Activated naive CD4-positive, alpha-beta T cell treated with anti-CD3 and anti-CD28 coated beads, Interleukin-2, amount 50 U/mL, for 16 hours (primary cell): ENCODE results near the gene PDK3.
A peak's percentile ranks its signal among the peaks of the same experiment; 100 is the strongest.

Source experiments
- DNase-seq: peaks from one replicate; pipeline ENCODE4 v3.0.0-alpha.2; 2020

The PDK3 gene

DNA sequence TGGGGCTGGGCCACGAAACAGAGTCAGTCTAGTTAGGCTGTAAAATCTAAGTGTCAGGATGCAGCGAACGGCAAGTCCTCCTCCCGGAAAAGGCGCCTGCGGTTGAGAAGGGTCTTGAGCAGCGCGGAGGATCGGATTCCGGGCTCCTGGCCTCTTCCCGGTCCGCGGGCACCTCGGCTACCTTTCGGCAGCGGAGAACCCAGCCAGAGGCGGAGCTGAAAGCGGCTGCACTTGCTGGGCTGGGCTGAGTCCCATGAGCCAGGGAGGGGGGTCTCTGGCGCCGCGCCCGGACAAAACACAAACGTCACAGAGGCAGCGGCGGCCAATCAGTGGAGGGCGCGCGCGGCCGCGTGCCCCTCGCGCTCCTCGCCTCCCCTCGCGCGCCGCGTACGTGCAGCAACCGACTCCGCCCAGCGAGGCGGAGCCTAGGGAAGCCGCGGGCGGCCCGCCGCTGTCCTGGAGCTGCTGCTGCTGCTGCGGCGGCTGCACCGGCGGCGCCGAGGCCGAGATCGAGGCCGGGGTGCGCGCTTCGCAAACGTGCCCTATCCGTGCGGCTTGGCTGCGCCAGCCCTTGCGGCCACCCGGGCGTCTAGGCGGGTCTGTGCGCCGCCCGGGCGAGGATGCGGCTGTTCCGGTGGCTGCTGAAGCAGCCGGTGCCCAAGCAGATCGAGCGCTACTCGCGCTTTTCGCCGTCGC lies at the start of gene PDK3:
Gene PDK3, plus strand, starts transcription at position 451 of the 696 bp plus-strand sequence. Its CDS starts 170 bp downstream, at position 621.
- DNase-seq = peak; percentile 86

DNA sequence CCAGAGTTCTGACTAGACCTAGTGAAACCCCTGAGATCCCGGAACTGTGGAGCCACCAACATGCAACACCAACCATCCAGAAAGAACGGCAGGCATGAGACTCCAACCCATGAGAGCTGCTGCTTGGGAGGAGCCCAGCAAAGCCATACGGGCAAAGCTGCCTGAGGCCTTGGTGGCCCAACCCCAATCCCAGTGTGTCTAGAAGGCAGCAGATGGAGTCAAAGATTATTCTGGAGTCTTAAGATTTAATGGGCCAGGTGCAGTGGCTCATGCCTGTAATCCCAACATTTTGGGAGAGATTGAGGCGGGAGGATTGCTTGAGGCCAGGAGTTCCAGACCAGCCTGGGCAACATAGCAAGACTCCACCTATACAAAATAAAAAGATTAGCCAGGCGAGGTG lies 49.2 kb upstream of the PDK3 start:
- no peak for DNase-seq

DNA sequence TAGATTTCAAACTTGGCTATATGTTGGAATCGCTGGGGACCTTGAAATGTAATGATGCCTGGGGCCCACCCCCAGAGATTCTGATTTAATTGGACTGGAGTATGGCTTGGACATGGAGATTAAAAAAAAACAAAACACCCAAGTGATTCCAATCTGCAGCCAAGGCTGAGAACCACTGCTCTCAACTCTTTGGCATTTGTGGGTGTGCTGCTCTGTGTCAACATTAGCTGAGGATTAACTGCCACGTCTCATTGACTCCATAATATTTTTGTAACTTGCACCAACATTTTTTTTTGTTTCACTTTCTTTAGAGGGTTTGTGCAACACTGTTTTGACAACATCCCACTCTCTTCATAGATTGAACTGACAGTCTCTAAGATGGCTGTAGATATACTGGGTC lies 41.1 kb upstream of the PDK3 start:
- no peak for DNase-seq

DNA sequence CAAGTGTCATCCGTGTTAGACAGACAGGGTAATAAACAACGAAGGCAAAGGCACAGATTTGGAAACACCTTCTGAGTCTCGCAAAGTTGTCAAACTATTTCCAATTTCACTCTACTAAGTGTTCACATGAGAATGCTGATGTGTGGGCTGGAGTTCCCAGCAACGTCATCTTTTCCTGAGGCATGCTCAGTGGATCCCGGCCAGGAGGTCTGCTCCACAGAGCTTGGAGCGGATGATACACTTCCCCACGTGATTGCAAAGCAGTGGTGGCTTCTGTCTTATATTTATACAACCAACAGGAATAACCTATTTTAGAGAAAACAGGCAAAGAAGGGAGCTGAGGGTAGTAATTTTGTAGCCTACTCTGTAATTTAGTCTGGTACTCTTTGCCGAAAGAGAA lies 40.1 kb upstream of the PDK3 start:
- no peak for DNase-seq

DNA sequence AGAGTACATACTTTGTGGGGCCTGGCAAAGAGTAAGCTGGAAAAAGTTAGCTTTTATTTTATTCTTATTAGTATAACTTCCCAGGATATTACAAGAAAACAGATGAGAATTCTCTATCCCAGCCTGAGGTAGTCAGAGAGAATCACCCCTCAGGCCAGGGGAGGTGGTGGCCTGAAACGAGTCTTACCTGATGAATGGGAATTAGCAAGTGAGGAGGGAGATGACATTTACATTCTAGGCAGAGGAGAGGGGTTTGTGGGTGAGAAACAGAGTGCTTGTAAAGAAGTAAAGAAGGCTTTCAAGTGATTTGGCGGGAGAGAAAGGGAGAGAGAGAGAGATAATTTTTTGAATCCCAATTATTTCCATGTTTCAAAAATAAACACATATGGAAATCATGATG lies 39.3 kb upstream of the PDK3 start:
- DNase-seq = no peak

DNA sequence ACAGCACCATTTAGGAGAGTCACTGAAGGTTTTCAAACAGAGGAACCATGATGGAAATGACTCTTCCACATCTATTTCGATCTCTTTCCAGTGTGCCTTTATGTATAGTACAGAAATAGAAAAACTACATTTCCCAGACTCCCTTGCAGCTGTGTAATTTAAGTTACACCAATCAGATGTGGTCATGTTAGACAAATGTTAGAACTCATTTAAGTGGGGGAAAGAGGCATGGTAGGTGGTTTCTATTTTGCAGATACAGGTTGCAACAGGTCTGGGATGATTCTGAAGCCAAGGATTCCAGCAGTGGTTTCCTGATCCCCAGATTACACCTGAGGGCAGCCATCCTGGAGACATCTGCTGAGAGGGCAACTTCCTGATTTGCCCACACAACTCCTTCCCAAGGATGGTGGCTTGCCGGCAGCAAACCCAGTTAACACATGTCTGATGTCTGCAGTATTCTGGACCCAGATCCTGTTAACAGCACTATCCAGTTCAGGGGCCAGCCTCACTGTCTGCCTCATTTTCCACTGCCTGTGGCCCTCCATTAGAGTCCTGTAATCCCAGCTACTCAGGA lies 38.7 kb upstream of the PDK3 start:
- DNase-seq = no peak

DNA sequence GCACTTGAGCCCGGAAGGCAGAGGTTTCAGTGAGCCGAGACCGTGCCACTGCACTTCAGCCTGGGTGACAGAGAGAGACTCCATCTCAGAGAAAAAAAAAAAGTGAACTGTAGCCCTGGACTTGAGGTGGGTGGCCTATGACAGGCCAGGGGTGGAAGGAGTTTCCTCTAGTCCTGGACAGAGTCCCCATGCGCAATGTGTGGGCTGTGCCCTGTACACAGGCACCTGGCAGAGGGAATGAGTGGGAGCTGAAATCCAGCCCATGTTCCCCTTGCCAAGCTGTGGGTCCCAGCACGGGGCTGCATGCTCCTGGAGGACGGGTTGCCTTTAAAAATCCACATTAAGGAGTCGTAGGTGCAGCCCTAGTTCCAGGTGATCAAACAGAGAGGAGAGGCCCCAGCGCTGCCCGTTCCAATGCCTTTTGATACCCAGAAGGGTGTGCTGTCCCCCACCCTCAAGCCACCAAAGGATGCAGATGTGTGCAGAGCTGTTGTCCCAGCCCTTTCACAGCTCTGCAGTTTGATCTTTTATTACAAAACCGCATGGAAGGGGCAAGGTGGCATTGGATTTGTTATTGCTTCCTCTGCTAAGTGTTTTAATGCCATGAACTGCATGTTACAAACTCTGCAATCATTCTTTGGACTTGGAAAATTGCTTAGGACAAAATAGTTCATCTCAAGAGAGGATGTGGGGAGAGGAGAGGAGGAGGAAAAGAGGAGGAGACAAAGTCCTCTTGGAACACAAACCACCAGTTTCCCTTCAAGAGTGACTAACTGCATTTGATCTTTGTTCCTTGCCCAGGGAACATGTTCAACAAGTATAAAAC lies 38.0 kb upstream of the PDK3 start:
- DNase-seq = no peak

DNA sequence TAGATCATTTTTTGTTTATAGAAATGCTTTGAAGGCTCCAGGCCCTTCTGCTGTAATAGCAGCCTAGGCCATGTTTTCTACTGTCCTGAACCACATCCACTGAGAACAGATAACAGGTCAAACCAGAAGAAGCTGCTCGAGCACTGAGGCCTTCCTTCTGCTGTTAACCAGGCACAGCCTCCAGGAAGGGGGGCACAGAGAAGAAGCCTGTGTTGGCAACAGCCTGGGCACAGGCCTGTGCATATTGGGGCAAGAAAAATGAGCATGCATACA lies 37.4 kb upstream of the PDK3 start:
- no peak for DNase-seq

DNA sequence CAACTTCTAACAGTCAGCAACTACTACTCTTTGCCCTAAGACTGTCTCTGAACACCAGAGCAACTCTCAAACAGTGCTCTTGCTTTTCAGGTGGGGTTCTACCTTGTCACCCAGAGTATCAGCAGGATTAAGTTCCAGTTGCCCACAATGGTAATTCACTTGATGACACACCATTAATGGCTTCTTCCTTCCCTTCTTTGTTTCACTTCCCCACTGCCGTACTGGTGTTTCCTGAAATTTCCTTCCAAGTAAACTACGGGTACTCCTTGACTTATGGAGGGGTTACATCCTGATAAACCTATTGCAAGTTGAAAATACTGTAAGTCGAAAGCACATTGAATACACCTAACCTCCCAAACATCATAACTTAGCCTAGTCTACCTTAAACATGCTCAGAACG lies 36.6 kb upstream of the PDK3 start:
- no peak for DNase-seq

DNA sequence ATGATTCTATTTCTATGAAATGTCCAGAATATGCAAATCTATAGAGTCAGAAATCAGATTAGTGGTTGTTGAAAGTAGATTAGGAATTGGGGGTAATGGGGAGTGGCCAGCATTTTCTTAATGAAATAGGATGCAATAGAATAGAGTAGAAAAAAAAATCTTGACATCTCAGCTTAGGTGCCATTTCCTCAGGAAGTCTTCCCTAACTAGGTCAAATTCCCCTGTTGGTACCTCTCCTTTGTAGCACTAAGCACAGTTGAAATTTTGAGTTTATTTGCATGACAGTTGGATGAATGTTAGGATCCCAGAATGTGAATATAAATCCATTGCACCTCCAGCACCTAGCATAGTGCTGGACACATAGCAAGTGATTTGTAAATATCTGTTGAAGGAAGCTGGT lies 30.0 kb upstream of the PDK3 start:
- DNase-seq = no peak

DNA sequence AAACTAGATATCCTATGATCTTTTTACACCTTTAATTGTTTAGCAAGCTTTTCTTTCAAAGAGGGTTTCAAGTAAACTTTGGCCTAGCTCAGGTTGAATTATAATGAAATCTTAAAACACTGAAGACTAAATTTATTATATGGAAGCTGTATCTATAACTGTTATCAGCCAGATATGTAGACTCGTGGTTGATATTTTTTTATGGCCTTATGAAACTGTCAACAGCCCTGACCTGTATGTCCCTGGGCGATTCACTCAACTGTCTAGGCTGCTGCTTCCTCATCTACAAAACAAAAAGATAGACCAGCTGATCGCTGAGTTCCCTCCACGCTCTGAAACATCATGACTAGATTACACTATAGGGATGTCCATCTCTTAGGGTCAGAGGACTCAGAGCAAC lies 21.2 kb upstream of the PDK3 start:
- DNase-seq = no peak

DNA sequence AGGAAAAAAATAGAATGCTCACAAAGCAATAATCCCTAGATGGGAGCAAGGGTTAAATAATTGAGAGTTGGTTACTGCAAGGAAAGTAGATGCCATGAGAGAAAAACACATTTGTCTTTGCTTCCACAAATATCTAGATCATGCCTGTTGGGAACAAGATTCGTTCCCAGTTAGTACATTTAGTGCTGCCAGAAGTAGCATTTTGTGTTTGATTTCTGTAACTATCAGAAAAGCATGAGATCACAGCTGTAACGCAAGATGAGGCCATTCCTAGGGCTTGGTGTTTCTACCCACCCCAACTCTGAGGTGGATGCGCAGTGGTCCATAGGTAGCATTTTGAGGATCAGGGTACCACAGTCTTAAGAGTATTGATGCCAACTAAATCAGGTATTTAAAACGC lies 20.4 kb upstream of the PDK3 start:
- no peak for DNase-seq

DNA sequence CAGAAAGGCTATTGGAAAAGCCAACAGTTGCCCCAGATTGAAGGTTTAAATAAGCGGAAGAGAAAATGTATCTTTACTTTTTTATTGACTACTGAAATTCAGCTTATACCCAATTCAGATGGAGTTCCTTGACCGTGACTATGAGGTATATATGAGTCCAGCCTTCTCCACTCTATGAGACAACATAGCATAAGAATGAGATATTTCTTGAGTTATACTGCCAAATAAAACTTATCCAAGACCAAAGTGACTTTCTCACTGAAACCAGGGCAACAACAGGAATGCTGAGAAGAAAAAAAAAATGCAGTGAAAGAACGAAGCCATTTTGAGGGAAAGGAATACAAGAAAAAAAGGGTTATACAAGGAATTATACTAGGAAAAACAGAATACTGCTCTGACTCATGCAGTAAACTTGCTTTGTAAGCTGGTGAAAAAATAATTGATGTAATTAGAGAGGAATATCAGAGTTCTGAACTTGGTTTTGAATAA lies 16.3 kb upstream of the PDK3 start:
- DNase-seq = no peak

DNA sequence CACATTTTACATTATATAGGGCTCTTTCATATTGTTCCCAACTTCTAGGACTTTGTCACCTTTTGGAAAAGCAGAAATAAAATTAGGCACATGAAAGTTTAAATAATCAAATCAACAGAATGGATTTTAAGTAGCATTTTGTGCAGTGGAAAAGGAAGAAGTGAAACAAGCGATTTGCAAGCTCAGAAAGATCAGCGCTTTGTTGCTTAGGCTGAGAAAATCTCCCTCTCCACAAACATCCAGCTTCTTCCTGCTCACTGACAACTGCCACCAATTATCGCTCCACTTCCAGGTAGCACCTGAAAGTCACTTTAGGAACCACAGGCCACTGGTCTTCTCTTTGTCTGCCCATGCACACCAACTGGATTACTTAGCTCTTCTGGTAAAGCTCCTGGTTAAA lies 2.0 kb upstream of the PDK3 start:
- no peak for DNase-seq

DNA sequence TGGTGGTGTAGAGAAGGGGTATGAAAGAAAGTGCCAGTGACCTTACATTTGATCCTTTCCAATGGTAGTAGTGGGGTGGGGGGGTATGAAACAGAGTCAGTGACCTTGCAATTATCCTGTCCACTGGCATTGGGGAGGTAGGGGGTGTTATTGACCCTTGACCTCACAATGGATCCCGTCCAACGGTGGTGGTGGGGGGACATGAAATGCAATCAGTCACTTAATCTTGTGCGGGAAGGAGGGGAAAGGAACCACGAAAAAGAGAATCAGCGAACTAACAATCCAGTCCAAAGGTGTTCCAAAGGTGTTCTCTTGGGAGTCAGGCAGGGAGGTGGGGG lies 619 bp upstream of the PDK3 start:
- no peak for DNase-seq

DNA sequence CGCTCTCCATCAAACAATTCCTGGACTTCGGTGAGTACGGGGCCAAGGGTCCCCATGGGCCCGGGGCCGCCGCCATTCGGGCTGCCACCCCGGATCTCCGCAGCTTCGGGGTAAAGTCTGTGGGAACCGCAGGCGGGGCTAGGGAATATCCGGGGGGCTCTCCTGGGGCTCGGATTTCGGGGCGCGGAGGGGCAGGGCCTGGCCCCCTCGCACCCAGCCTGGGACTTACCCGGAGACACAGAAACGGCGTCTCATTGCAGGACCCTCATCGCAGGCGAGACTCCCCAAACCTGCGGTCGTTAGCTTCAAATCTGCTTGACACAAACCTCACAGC lies 413 bp downstream of the PDK3 start:
- DNase-seq = peak; percentile 15

DNA sequence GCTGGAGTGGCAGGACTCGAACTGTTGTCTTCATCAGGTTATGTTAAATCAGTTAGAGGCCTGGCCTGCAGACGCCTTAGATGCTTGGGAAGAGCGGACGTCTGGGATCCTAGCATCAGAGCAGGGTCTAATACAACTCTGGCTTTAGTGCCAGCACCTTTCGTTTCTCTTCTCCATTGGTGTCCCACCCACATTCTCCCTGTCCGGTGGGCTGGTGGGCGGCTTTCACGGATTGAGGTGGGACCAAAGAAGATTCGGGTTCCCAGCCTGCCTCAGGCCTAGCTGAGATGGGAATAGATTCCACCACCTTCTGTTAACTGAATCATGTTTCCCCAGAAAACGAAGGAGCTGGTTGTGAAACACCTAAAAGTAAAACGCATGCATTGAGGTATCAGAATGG lies 939 bp downstream of the PDK3 start:
- DNase-seq = no peak

DNA sequence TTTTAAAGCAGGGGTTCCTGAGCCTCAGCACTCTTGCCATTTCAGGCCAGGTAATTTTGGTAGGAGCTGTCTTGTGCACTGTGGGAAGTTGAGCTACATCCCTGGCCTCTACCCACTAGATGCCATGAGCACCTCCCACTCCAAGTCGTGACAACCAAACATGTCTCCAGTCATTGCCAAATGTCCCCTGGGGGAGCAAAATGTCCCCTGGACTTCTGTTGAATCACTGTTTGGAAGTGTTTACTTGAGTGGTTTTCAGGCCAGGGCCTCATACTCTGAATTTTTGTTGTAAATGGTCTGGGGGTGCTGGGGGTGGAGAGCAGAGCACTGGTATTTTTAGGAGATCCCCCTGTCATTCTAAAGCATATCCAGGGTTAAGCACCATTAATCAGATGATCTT lies 3.2 kb downstream of the PDK3 start:
- DNase-seq = no peak

DNA sequence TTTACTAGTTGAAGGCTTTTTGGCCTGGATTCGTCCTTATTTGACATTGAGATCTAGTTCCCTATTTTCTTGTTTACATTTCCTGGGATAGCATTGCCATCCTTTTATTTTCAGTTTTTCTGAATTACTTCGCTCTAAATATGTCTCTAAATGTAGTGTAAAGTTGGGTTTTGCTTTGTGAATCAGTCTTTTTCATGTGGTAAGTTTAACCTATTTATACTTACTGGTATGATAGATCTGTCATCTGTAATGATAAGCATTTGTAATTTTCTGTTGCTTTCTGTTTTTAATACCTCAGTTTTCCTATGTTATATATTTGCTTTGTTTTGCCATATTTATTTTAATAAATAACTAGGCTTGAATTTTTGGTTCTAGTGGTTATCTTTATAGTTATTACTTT lies 6.7 kb downstream of the PDK3 start:
- no peak for DNase-seq

DNA sequence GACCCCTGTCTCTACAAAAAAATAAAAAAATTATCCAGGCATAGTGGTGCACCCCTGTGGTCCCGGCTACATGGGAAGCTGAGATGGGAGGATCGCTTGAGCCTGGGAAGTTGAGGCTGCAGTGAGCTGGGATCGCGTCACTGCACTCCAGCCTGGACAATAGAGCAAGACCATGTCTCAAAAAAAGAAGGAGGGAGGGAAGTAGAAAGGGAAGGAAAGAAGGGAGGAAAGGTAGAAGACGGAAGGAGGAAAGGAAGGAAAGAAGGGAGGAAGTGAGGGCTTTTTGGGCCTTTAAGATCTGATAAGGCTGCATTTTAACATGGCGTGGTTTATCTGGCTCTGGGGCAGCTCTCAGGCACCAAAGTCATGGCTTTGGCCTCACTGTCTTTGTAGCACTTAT lies 10.4 kb downstream of the PDK3 start:
- DNase-seq = no peak

DNA sequence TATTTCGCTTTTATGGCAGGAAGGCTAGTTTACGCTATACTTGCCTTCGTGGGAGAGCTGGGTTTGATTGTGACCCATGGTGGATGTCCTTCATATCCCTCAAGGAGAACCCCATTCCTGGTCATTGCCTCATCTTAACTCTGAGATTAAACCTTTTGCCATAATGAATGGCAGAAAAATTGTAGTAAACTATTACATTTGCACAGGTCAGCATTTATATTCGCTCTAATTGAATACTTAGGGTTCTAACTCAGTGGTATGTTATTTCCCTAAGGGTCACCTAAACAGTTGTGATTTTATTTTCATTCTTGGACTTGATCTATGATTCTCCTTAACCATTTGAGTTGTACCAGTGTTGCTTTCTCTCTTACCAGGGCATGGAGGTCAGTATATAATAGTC lies 13.4 kb downstream of the PDK3 start:
- DNase-seq = no peak

DNA sequence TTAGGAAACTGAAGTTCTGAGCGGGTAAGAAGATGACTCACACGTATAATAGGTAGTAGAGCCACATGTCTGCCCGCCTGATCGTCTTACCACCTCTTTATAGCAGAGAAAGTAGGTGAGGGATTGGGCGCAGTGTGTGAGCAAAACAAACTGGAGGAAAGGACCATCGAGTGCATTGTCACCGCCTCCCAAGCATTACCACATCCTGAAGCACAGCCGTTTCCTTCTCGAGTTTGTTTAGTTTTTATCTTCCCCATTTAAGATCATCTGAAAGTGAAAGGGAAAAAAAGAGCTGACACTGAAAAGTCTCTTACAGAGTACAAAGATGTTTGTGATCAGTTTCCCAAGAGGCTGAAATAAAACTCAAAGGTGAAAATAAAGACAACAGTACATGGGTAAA lies 14.8 kb downstream of the PDK3 start:
- DNase-seq = peak; percentile 67

DNA sequence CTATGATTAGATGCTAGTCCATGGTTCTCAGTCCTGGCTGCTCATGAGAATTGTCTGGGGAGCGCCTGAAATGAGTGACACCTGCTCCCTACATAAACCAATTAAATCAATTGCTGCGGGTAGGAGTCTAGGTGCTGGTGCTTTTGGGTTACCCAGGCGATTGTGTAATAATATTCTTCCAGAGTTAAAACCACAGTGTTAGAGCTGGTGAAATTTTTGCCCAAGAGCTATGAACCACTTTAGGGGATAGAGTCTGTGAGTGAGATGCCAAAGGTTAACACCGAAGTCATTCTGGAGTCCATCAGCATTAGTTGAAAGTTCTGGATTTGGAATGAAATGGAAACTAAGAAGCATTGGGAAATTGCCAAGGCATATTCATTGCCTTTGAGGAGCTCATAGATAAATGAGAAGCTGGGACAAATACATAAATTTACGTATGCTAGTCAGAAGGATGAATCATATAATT lies 15.3 kb downstream of the PDK3 start:
- DNase-seq = no peak

DNA sequence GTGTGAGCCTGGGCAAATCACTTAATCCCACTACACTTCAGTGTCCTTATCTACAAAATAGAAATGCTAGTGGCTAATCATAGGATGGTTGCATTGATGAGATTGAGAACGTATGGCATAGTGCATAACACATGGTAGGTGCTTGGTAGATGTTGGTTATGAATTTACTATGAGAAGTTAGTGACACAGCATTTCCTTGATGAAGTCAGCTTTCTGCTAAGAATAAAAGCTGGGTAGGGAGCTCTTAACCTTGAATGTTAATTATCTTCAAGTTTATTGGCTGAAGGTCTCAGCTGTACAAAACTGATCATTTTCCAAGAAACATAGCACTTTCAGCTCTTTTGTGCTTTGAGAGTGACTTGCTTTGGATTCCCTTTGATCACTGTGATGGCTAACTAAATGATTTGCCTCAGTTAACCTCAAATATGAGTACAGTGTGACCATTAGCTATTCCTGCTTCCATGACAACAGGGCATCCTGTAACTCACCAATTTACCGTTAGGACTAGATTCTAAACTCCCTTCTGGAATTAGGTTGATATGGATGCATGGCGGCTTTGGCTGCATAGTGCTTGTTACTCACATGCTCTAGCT lies 17.8 kb downstream of the PDK3 start:
- DNase-seq = no peak
